CD4-positive, alpha-beta memory T cell (primary cell): ENCODE results near the gene TRPM8. TPM values are rescaled to one million over a fixed set of nuclear protein-coding genes. Genes with fewer than 3 reads are reported as not detected.

ENCODE experiments used
- CTCF ChIA-PET: fragments of 350-600 bp; sonication (Branson Sonifier 250); formaldehyde crosslinking; loops from one replicate; lab custom pipeline; 2021; ENCODE audit warnings: inconsistent platforms; ENCODE audit not compliant: partially characterized antibody; lab: Charles Lee
- POLR2A ChIA-PET: fragments of 350-600 bp; sonication (Branson Sonifier 250); formaldehyde crosslinking; loops from one replicate; lab custom pipeline; 2021; ENCODE audit not compliant: partially characterized antibody; lab: Charles Lee
- DNase-seq, 5 donors: peaks; one replicate each; pipeline versions ENCODE4 v3.0.0 to v3.0.0-alpha.2; 2020 to 2022; ENCODE audit warnings: mixed read lengths in 1 of 5
- H3K27ac ChIP-seq: one replicate; pipeline ENCODE4 v1.7.0; 2013; ENCODE audit warnings: low read depth, low read length
- H3K27me3 ChIP-seq: 2 replicates; pipeline ENCODE4 v1.7.0; 2013; ENCODE audit warnings: mild to moderate bottlenecking, low read length, moderate library complexity; ENCODE audit not compliant: insufficient read depth
- H3K36me3 ChIP-seq: 2 replicates; pipeline ENCODE4 v1.7.0; 2013; ENCODE audit warnings: mild to moderate bottlenecking, low read length, moderate library complexity; ENCODE audit not compliant: insufficient read depth
- H3K4me1 ChIP-seq: 2 replicates; pipeline ENCODE4 v1.7.0; 2013; ENCODE audit warnings: mild to moderate bottlenecking, low read length, moderate library complexity; ENCODE audit not compliant: insufficient read depth
- H3K4me3 ChIP-seq, 2 donors: one replicate each; pipeline ENCODE4 v1.7.0; 2013; ENCODE audit warnings: low read length in 2 of 2, mild to moderate bottlenecking in 1 of 2
- H3K9me3 ChIP-seq, 2 donors: one replicate each; pipeline ENCODE4 v1.7.0; 2013; ENCODE audit warnings: low read length in 2 of 2, control low read depth in 1 of 2; ENCODE audit not compliant: control insufficient read depth in 1 of 2
- H3K27ac Mint-ChIP-seq, 7 donors: one replicate each; pipeline ENCODE4 v1.8.0; 2020 to 2021; ENCODE audit warnings: mixed read lengths in 7 of 7, mild to moderate bottlenecking in 6 of 7, inconsistent platforms in 3 of 7, moderate library complexity in 3 of 7
- H3K27me3 Mint-ChIP-seq, 2 donors: one replicate each; pipeline ENCODE4 v1.8.0; 2020 to 2021; ENCODE audit warnings: mixed read lengths in 2 of 2
- H3K36me3 Mint-ChIP-seq, 2 donors: one replicate each; pipeline ENCODE4 v1.8.0; 2020 to 2021; ENCODE audit warnings: mixed read lengths in 2 of 2, inconsistent platforms in 1 of 2, mild to moderate bottlenecking in 1 of 2
- H3K4me1 Mint-ChIP-seq, 4 donors: one replicate each; pipeline ENCODE4 v1.8.0; 2020 to 2021; ENCODE audit warnings: mixed read lengths in 4 of 4, mild to moderate bottlenecking in 1 of 4
- H3K4me3 Mint-ChIP-seq, 8 donors: one replicate each; pipeline ENCODE4 v1.8.0; 2020 to 2021; ENCODE audit warnings: mixed read lengths in 8 of 8, mild to moderate bottlenecking in 7 of 8, moderate library complexity in 6 of 8, inconsistent platforms in 3 of 8
- H3K9me3 Mint-ChIP-seq, 8 donors: one replicate each; pipeline ENCODE4 v1.8.0; 2020 to 2021; ENCODE audit warnings: mixed read lengths in 8 of 8, mild to moderate bottlenecking in 5 of 8, inconsistent platforms in 3 of 8, moderate library complexity in 1 of 8
- intact Hi-C: fragments of 100-400 bp; cut with micrococcal nuclease; formaldehyde crosslinking; loops from one replicate; pipeline ENCODE4 v1.15.1; 2023
- polyA plus RNA-seq, 2 donors: library from polyadenylated mRNA; unstranded; fragments of 300-500 nt; fragmentation: Illumina TruSeq; gene quantifications; one replicate each; pipeline ENCODE4 v1.2.3, GENCODE V29; 2021
- total RNA-seq, 2 experiments: library from RNA; stranded (reverse); gene quantifications; one replicate each; pipeline ENCODE4 v1.2.3, GENCODE V29; 2021

TRPM8 gene
- total and polyA plus RNA-seq, 4 experiments from 2014 or later, result not detected

DNA sequence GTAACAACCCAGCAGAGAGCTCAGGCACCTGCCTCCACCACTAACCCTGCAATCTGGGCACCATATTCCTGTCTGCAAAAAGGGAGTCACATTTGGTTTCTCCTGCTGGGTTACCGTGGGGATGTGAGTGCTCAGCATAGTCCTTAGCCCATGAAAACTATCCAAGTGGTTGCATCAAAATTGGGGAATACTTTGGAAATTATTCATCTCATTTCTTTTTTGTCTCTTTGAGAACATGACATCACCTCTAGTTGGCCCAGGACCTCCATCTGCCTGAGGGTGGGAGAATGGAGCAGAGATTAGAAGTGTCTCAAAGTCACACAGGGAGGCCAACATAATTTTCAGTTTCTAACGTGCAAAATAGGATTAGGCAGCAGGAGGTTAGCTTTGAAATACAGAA lies 114.0 kb downstream of the TRPM8 start:
- Mint-ChIP-seq H3K27ac (peak overlapping the region; percentile 23 to 88 (median 61)), H3K36me3 (peaks cover 9 to 14% of the 10 kb centered on the region in 2 donors), H3K4me3 (peak overlapping the region in 5 of 8 donors; percentile 45 to 55 (median 53)), H3K9me3 (peaks cover 5 to 42% (median 23%) of the 10 kb centered on the region in 8 donors), H3K4me1 (peaks cover 49 to 76% (median 60%) of the 10 kb centered on the region in 4 donors), H3K27me3 (peaks cover 0 to 1% of the 10 kb centered on the region in 2 donors)
- Histone ChIP-seq H3K27me3 (no peaks in the 10 kb centered on the region), H3K4me1 (peaks cover 72% of the 10 kb centered on the region), H3K27ac (no peak overlapping the region), H3K36me3 (no peaks in the 10 kb centered on the region), H3K9me3 (peaks cover 0 to 5% of the 10 kb centered on the region in 2 donors), H3K4me3 (no peak overlapping the region)
- intact Hi-C loops, result loop anchor here (5.0 kb wide), 2 partner anchors 54 to 261 kb away; no protein-coding TSS in a partner anchor
- DNase-seq, result no peak
- CTCF ChIA-PET, result interaction anchor here (0.5 to 1.2 kb wide), 2 partner anchors 17 to 37 kb away, joined by 3 to 5 read pairs; no protein-coding TSS in a partner anchor
- POLR2A ChIA-PET, result interaction anchor here (1.4 to 3.6 kb wide), 3 partner anchors 33 to 466 kb away, joined by 3 to 18 read pairs (median 6); partner anchors contain the start of gene ARL4C

DNA sequence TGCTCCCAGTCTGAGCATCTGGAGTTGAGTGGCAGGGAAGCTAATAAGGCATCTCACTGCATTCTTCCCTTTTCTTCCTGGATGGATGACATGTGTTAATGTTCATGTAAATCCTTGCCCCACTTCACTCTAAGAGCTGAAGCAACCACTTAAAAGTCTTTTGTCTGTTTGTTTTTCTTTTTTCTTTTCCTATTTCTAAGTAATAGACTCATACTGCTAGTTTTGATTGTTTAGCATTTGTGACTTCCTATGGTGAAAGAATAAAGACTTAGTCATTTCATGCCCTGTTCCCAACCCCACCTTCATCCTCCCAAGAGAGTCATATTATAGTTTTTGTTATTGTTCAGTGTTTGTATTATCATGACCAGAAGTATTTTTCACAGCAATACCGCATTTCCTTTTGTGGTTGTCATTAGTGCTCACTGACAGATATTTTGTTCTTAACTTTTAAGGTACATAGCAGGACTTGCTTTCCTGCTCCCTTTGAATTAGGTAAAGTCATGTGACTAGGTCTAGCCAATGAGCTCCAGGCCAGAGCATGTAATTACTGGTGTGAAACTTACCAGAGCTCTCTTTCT lies 115.2 kb downstream of the TRPM8 start:
- H3K4me3 ChIP-seq, result no peak overlapping the region
- H3K27me3 Mint-ChIP-seq, result peaks cover 0 to 1% of the 10 kb centered on the region in 2 donors
- peak overlapping the region; percentile 56 to 91 (median 79) for H3K27ac Mint-ChIP-seq
- ChIA-PET POLR2A (interaction anchor here (0.9 to 3.6 kb wide), 20 partner anchors 9 to 465 kb away, joined by 3 to 30 read pairs (median 4); partner anchors contain the start of gene ARL4C), CTCF (interaction anchor here (0.8 to 2.6 kb wide), 8 partner anchors 8 to 513 kb away, joined by 3 to 9 read pairs (median 3); no protein-coding TSS in a partner anchor)
- H3K4me1 ChIP-seq, result peaks cover 60% of the 10 kb centered on the region
- H3K9me3 Mint-ChIP-seq, result peaks cover 5 to 54% (median 33%) of the 10 kb centered on the region in 8 donors
- peaks cover 0 to 5% of the 10 kb centered on the region in 2 donors for H3K9me3 ChIP-seq
- DNase-seq, result peak; percentile 67 to 87 (median 82)
- H3K4me3 Mint-ChIP-seq, result peak overlapping the region; percentile 1 to 64 (median 38)
- H3K4me1 Mint-ChIP-seq, result peaks cover 38 to 64% (median 49%) of the 10 kb centered on the region in 4 donors
- no peak overlapping the region for H3K27ac ChIP-seq
- H3K27me3 ChIP-seq, result no peaks in the 10 kb centered on the region
- H3K36me3 Mint-ChIP-seq, result peaks cover 19% of the 10 kb centered on the region in 2 donors
- intact Hi-C loops, result loop anchor here (1.0 to 5.0 kb wide), 4 partner anchors 42 to 468 kb away; no protein-coding TSS in a partner anchor
- H3K36me3 ChIP-seq, result no peaks in the 10 kb centered on the region

DNA sequence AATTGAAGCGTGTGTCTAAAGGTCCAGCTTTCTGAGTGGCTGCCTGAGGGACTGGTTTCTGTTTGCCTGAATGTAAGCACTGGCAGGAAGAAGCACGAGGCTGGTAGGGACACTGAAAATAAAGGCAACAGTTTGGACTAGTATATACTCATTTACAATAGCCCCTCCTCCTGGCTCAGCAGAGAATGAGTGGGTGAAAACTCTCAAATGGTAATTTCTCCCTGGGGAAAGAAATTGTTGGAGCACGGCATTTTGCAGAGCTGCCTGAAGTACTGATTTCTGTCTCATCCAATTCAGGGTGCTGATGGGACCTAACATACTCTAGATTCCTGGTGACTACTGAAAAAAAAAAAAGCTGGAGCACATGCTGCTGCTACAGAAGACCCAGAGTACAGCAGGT lies 116.0 kb downstream of the TRPM8 start:
- Mint-ChIP-seq H3K4me3 (peak overlapping the region in 2 of 8 donors; percentile 32 to 47), H3K4me1 (peaks cover 33 to 56% (median 42%) of the 10 kb centered on the region in 4 donors), H3K27me3 (peaks cover 1 to 2% of the 10 kb centered on the region in 2 donors), H3K9me3 (peaks cover 5 to 60% (median 34%) of the 10 kb centered on the region in 8 donors), H3K27ac (peak overlapping the region in 6 of 7 donors; percentile 2 to 91 (median 78)), H3K36me3 (peaks cover 21 to 23% of the 10 kb centered on the region in 2 donors)
- Histone ChIP-seq H3K27me3 (no peaks in the 10 kb centered on the region), H3K4me1 (peaks cover 52% of the 10 kb centered on the region), H3K4me3 (peak overlapping the region in 1 of 2 donors; percentile 3), H3K9me3 (peaks cover 0 to 5% of the 10 kb centered on the region in 2 donors), H3K36me3 (no peaks in the 10 kb centered on the region), H3K27ac (no peak overlapping the region)
- ChIA-PET CTCF (interaction anchor here (0.8 to 2.6 kb wide), 10 partner anchors 8 to 512 kb away, joined by 3 to 9 read pairs (median 3); no protein-coding TSS in a partner anchor), POLR2A (interaction anchor here (0.6 to 3.6 kb wide), 20 partner anchors 9 to 464 kb away, joined by 3 to 30 read pairs (median 4); partner anchors contain the start of gene ARL4C)
- DNase-seq, result no peak
- intact Hi-C loops, result loop anchor here (1.0 to 5.0 kb wide), 3 partner anchors 56 to 259 kb away; no protein-coding TSS in a partner anchor

DNA sequence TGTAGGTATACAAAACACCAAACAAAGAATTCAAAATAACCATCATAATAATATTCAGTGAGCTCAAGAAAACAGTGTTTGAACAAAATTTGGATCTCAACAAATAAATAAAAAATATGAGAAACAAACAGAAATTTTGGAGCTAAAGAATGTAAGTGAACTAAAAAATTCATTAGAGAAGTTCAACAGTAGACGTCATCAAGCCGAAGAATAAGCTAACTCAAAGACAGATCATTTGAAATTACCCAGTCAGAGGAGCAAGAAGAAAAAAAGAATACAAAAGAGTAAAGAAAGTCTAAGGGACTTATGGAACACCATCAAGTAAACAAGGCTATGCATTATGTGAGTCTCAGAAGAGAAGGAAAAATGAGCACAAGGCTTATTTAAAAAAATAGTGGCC lies 116.7 kb downstream of the TRPM8 start:
- peaks cover 1 to 2% of the 10 kb centered on the region in 2 donors for H3K27me3 Mint-ChIP-seq

DNA sequence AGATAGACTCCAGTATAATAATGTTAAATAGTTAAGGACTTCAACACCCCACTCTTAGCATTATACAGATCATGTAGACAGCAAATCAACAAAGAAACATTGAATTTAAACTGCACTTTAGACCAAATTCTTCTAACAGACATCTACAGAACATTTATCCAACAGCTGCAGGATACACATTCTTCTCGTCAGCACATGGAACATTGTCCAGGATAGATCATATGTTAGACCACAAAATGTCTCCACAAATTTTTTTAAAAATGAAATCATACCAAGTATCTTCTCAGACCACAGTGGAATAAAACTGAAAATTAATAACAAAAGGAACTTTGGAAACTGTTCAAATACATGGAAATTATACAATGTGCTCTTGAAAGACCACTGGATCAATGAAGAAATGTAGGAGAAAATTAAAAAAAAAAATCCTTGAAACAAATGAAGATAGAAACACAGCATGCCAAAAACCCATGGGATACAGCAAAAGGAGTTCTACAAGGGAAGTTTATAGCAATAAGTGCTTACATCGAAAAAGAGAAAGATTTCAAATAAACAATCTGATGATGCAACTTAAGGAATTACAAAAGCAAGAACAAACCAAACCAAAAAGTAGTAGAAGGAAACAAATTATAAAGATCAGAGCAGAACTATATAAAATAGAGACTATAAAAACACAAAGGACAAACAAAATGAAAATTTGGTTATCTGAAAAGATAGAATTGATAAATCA lies 121.1 kb downstream of the TRPM8 start:
- H3K9me3 ChIP-seq, result peaks cover 0 to 2% of the 10 kb centered on the region in 2 donors
- peaks cover 4% of the 10 kb centered on the region for H3K4me1 ChIP-seq
- Mint-ChIP-seq H3K9me3 (peaks cover 1 to 45% (median 28%) of the 10 kb centered on the region in 8 donors), H3K4me3 (no peak overlapping the region), H3K36me3 (peaks cover 14 to 23% of the 10 kb centered on the region in 2 donors), H3K27me3 (peaks cover 1 to 2% of the 10 kb centered on the region in 2 donors), H3K4me1 (peaks cover 2 to 10% (median 4%) of the 10 kb centered on the region in 4 donors), H3K27ac (no peak overlapping the region)
- no peak for DNase-seq
- intact Hi-C loops, result no loop called here
- H3K27ac ChIP-seq, result no peak overlapping the region
- H3K27me3 ChIP-seq, result no peaks in the 10 kb centered on the region
- ChIA-PET POLR2A (no interaction called here), CTCF (no interaction called here)
- H3K36me3 ChIP-seq, result no peaks in the 10 kb centered on the region
- no peak overlapping the region for H3K4me3 ChIP-seq

More for the DNA sequence above, 116.7 kb downstream of the TRPM8 start:
- Mint-ChIP-seq H3K4me3 (peak overlapping the region in 1 of 8 donors; percentile 50), H3K9me3 (peaks cover 5 to 65% (median 37%) of the 10 kb centered on the region in 8 donors), H3K4me1 (peaks cover 30 to 50% (median 38%) of the 10 kb centered on the region in 4 donors), H3K36me3 (peaks cover 21 to 23% of the 10 kb centered on the region in 2 donors), H3K27ac (peak overlapping the region in 2 of 7 donors; percentile 25 to 90)
- ChIA-PET POLR2A (interaction anchor here (0.6 to 3.6 kb wide), 8 partner anchors 10 to 463 kb away, joined by 3 to 30 read pairs (median 6); partner anchors contain the start of gene ARL4C), CTCF (interaction anchor here (1.0 to 2.6 kb wide), 4 partner anchors 9 to 68 kb away, joined by 3 to 9 read pairs (median 4); no protein-coding TSS in a partner anchor)
- Histone ChIP-seq H3K27me3 (no peaks in the 10 kb centered on the region), H3K4me3 (no peak overlapping the region), H3K9me3 (peaks cover 0 to 5% of the 10 kb centered on the region in 2 donors), H3K4me1 (peaks cover 46% of the 10 kb centered on the region), H3K27ac (no peak overlapping the region), H3K36me3 (no peaks in the 10 kb centered on the region)
- intact Hi-C loops, result loop anchor here (1.0 to 5.0 kb wide), 3 partner anchors 57 to 258 kb away; no protein-coding TSS in a partner anchor
- DNase-seq, result no peak

DNA sequence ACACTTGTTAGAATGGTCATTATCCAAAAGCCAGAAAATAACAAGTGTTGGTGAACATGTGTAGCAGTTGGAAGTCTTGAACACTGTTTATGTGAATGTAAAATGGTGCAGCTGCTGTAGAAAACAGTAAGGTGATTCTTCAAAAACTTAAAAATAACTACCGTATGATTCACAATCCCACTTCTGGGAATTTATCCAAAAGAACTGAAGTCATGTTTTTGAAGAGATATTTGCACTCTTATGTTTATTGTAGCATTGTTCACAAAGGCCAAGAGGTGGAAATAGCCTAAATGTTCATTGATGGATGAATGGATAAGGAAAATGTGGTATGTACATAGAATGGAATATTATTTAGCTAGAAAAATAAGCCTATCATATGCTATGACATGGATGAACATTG lies 127.0 kb downstream of the TRPM8 start:
- peaks cover 0 to 11% (median 6%) of the 10 kb centered on the region in 4 donors for H3K4me1 Mint-ChIP-seq
- H3K4me3 ChIP-seq, result no peak overlapping the region
- H3K27me3 Mint-ChIP-seq, result no peaks in the 10 kb centered on the region
- no peaks in the 10 kb centered on the region for H3K36me3 ChIP-seq
- intact Hi-C loops, result no loop called here
- ChIA-PET CTCF (no interaction called here), POLR2A (interaction anchor here (1.2 kb wide), 1 partner anchor 11 kb away, joined by 4 read pairs; no protein-coding TSS in a partner anchor)
- no peak for DNase-seq
- peaks cover 0 to 3% (median 0%) of the 10 kb centered on the region in 8 donors for H3K9me3 Mint-ChIP-seq
- no peaks in the 10 kb centered on the region for H3K9me3 ChIP-seq
- no peaks in the 10 kb centered on the region for H3K27me3 ChIP-seq
- no peaks in the 10 kb centered on the region for H3K36me3 Mint-ChIP-seq
- no peak overlapping the region for H3K27ac ChIP-seq
- H3K4me1 ChIP-seq, result no peaks in the 10 kb centered on the region
- H3K4me3 Mint-ChIP-seq, result no peak overlapping the region
- no peak overlapping the region for H3K27ac Mint-ChIP-seq
